Sigmoid colon (tissue), 3 donors: ENCODE measurements around the gene BRMS1.

Experiments used
- POLR2A ChIP-seq, 2 donors: fragments of 450-650 bp; IDR thresholded peaks; one replicate each; pipeline ENCODE4 v1.6.1; 2016; ENCODE audit warnings: antibody characterized with exemption in 2 of 2, mild to moderate bottlenecking in 2 of 2, moderate library complexity in 2 of 2
- TF ChIP-seq, protein P1 (sequence below), 4 experiments: fragments of 450-650 bp in 3 of 4; fragments of 200-600 bp in 1 of 4; IDR thresholded peaks; one replicate each; pipeline ENCODE4 v1.5.1; 2016 to 2019; ENCODE audit warnings: antibody characterized with exemption in 4 of 4, mild to moderate bottlenecking in 3 of 4, moderate library complexity in 2 of 4

DNA sequence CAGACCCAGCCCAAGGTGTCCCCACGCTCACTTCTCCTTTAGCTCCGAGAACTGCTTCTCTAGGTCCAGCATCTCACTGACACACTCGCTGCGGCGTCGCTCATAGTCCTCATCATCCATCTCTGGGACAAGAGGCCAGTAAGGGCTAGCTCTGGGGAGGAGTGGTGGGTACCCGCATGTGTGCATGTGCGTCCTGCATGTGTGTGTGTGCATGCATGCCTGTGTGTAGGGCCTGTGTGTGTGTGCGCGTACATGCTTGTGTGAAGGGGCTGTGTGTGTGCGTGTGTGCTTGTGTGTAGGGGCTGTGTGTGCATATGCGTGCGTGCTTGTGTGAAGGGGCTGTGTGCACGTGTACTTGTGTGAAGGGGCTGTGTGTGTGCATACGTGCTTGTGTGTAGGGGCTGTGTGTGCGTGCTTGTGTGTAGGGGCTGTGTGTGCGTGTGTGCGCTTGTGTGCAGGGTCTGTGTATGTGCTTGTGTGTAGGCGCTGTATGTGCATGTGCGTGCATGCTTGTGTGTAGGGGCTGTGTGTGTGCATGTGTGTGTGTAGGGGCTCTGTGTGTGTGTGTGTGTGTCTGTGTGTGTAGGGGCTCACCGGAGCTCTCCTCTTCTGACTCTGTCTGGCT, 3.3 kb downstream of the BRMS1 start:
- TF ChIP-seq POLR2A (IDR thresholded peaks at IDR 0.05), result no peak
- TF ChIP-seq, protein P1, sequence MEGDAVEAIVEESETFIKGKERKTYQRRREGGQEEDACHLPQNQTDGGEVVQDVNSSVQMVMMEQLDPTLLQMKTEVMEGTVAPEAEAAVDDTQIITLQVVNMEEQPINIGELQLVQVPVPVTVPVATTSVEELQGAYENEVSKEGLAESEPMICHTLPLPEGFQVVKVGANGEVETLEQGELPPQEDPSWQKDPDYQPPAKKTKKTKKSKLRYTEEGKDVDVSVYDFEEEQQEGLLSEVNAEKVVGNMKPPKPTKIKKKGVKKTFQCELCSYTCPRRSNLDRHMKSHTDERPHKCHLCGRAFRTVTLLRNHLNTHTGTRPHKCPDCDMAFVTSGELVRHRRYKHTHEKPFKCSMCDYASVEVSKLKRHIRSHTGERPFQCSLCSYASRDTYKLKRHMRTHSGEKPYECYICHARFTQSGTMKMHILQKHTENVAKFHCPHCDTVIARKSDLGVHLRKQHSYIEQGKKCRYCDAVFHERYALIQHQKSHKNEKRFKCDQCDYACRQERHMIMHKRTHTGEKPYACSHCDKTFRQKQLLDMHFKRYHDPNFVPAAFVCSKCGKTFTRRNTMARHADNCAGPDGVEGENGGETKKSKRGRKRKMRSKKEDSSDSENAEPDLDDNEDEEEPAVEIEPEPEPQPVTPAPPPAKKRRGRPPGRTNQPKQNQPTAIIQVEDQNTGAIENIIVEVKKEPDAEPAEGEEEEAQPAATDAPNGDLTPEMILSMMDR (IDR thresholded peaks at IDR 0.05), result no peak
